ENCODE results near the gene CRMP1.

Gene CRMP1

DNA sequence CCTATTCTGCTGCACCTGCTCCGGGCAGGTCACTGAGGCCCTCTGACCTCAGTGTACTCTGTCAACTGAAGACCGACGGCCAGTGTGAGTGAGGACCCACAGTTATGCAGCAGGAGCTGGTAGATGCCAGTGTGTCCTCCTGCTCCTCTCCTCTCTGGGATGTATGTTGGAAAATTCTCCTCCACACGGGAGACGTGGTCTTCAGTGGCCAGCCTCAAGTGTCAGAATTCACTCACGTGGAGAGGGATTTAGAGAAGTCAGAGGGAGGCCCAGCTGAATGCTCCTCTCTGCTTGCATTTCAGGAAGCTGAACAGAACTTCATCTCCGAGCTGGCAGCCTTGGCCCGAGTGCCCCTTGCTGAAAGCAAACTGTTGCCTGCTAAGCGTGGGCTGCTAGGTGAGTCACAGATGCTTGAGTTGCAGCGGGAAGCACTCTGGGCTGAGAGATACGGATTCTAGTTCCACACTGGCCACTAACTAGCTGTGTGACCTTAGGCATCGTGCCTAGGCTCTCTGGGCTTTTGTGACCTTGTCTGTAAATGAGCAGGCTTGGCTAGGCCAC is 83.6 kb downstream of the CRMP1 start:
- no peaks in the 10 kb centered on the region for H3K79me2 ChIP-seq (ENCODE audit: control insufficient read depth, insufficient read depth, low read length, unreplicated experiment)
- H2AFZ ChIP-seq (ENCODE audit: low read length, unreplicated experiment) = no peak overlapping the region
- no peaks in the 10 kb centered on the region for H3K27me3 ChIP-seq (ENCODE audit: insufficient read depth, low read length)
- no peaks in the 10 kb centered on the region for H3K4me1 ChIP-seq (ENCODE audit: control insufficient read depth, insufficient read depth, low read length, unreplicated experiment)
- no peak overlapping the region for H3K4me3 ChIP-seq (ENCODE audit: low read depth, low read length)
- H3K27ac ChIP-seq (ENCODE audit: low read depth, low read length) = no peak overlapping the region
- H3K36me3 ChIP-seq (ENCODE audit: insufficient read depth, low read length) = peaks cover 43% of the 10 kb centered on the region; the same call in 1 of the 2 replicates

DNA sequence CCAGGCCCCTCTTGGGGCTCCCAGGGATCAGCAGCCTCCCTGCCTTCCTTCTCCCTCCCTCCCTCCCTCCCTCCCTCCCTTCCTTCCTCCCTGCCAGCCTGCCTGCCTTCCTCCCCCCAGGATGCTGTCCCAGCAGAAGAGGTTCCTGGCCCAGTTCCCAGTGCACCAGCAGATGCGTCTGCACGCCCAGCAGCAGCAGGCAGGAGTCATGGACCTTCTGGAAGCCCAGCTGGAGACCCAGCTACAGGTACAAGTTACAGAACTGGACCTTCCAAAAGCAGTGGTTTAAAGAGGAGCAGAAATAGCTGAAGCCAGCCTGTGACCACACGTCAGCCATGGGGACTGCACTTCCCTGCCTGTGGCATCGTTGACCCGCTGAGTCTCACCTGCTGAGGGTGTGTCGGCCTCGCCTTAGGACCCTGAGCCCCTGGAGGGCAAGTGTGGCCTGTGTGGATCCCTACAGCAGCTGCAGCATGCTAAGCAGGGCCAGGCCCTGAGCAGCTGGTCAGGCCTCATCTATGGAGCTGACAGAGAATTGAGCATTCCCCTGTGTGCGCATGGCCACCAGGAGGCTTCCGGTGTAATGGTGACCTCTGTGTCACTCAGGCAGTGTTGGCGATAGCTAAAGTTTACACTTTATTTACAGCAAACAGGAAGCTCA is 84.7 kb downstream of the CRMP1 start:
- Histone ChIP-seq H3K36me3 (ENCODE audit: insufficient read depth, low read length) (peaks cover 36% of the 10 kb centered on the region; the same call in 1 of the 2 replicates), H3K79me2 (ENCODE audit: control insufficient read depth, insufficient read depth, low read length, unreplicated experiment) (no peaks in the 10 kb centered on the region), H3K27ac (ENCODE audit: low read depth, low read length) (no peak overlapping the region), H3K4me3 (ENCODE audit: low read depth, low read length) (no peak overlapping the region), H3K27me3 (ENCODE audit: insufficient read depth, low read length) (no peaks in the 10 kb centered on the region), H3K4me1 (ENCODE audit: control insufficient read depth, insufficient read depth, low read length, unreplicated experiment) (no peaks in the 10 kb centered on the region), H2AFZ (ENCODE audit: low read length, unreplicated experiment) (no peak overlapping the region)

DNA sequence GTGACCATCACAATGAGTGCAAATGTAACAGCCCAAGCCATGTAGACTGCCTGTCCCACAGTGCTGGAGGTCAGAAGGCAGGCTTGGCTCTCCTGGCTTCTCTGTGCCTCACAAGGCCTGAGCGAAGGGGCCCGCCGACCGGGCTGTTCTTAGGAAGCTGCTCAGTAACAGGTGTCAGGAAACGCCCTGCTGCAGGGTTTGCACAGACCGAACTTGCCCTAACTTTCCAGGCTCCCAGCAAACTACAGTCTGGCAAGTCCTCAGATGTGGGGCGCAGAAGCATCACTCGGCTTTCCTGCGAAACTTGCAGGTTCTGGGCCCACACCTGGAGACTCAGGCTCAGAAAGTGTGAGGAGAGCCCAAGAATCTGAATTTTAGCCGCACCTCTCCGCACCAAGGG is 87.6 kb downstream of the CRMP1 start:
- no peak overlapping the region for H3K27ac ChIP-seq (ENCODE audit: low read depth, low read length)
- H3K4me3 ChIP-seq (ENCODE audit: low read depth, low read length) = no peak overlapping the region
- no peaks in the 10 kb centered on the region for H3K79me2 ChIP-seq (ENCODE audit: control insufficient read depth, insufficient read depth, low read length, unreplicated experiment)
- peaks cover 21% of the 10 kb centered on the region; the same call in 1 of the 2 replicates for H3K36me3 ChIP-seq (ENCODE audit: insufficient read depth, low read length)
- H2AFZ ChIP-seq (ENCODE audit: low read length, unreplicated experiment) = no peak overlapping the region
- H3K27me3 ChIP-seq (ENCODE audit: insufficient read depth, low read length) = no peaks in the 10 kb centered on the region
- no peaks in the 10 kb centered on the region for H3K4me1 ChIP-seq (ENCODE audit: control insufficient read depth, insufficient read depth, low read length, unreplicated experiment)

DNA sequence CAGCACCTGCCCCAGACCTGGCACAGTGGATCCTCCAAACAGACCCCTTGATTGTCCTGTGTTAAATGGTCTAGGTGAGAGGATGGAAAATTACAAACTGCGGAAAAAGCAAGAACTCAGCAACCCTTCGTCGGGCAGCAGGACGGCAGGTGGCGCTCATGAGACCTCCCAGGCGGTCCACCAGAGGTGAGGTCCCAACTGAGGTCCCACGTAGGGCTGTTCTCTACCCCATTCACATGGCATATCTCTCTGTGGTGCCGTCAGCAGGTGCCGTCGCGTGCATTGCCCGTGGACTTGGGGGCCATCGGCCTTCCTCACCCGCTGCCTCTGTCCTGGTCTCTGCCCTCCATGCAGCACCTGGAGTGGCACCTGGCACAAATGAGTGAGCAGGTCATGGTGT is 88.2 kb downstream of the CRMP1 start:
- no peak overlapping the region for H3K27ac ChIP-seq (ENCODE audit: low read depth, low read length)
- H3K27me3 ChIP-seq (ENCODE audit: insufficient read depth, low read length) = no peaks in the 10 kb centered on the region
- H3K4me3 ChIP-seq (ENCODE audit: low read depth, low read length) = no peak overlapping the region
- no peaks in the 10 kb centered on the region for H3K4me1 ChIP-seq (ENCODE audit: control insufficient read depth, insufficient read depth, low read length, unreplicated experiment)
- H2AFZ ChIP-seq (ENCODE audit: low read length, unreplicated experiment) = no peak overlapping the region
- H3K79me2 ChIP-seq (ENCODE audit: control insufficient read depth, insufficient read depth, low read length, unreplicated experiment) = no peaks in the 10 kb centered on the region
- peaks cover 16% of the 10 kb centered on the region; the same call in 1 of the 2 replicates for H3K36me3 ChIP-seq (ENCODE audit: insufficient read depth, low read length)

DNA sequence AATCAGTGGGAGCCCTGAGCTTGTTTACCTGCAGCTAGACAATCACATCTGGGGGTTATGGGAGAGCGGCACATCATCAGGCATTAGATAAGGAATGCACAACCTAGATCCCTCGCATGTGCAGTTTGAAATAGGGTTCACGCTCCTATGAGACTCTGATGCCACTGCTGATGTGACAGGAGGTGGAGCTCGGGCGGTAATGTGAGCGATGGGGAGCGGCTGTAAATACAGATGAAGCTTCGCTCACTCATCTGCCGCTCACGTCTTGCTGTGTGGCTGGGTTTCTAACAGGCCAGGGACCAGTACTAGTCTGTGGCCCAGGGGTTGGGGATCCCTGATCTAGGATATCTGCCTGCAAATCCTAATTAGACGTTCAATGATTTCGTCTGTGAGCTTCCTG is 90.3 kb downstream of the CRMP1 start:
- no peak overlapping the region for H3K27ac ChIP-seq (ENCODE audit: low read depth, low read length)
- peaks cover 5% of the 10 kb centered on the region for H3K36me3 ChIP-seq (ENCODE audit: insufficient read depth, low read length)
- H3K4me1 ChIP-seq (ENCODE audit: control insufficient read depth, insufficient read depth, low read length, unreplicated experiment) = no peaks in the 10 kb centered on the region
- H3K27me3 ChIP-seq (ENCODE audit: insufficient read depth, low read length) = no peaks in the 10 kb centered on the region
- no peak overlapping the region for H3K4me3 ChIP-seq (ENCODE audit: low read depth, low read length)
- no peaks in the 10 kb centered on the region for H3K79me2 ChIP-seq (ENCODE audit: control insufficient read depth, insufficient read depth, low read length, unreplicated experiment)
- H2AFZ ChIP-seq (ENCODE audit: low read length, unreplicated experiment) = no peak overlapping the region

DNA sequence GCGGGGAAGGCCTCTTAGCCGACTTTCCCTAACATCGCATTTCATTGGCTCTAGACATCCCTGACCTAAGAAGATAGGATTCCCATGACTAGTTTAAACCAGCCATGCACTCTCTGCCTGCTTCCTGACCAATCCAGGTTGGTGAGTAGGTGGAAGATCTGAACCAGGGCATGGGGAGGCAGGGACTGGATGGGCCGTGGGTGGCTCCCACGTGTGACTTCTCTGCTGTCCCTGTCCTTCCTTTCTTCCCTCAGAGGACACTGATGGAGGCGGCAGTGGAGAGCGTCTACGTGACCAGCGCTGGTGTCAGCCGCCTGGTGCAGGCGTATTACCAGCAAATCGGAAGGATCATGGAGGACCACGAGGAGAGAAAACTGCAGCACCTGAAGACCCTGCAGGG is 91.2 kb downstream of the CRMP1 start:
- no peak overlapping the region for H3K27ac ChIP-seq (ENCODE audit: low read depth, low read length)
- H3K27me3 ChIP-seq (ENCODE audit: insufficient read depth, low read length) = no peaks in the 10 kb centered on the region
- no peaks in the 10 kb centered on the region for H3K79me2 ChIP-seq (ENCODE audit: control insufficient read depth, insufficient read depth, low read length, unreplicated experiment)
- no peak overlapping the region for H2AFZ ChIP-seq (ENCODE audit: low read length, unreplicated experiment)
- H3K4me3 ChIP-seq (ENCODE audit: low read depth, low read length) = no peak overlapping the region
- no peaks in the 10 kb centered on the region for H3K4me1 ChIP-seq (ENCODE audit: control insufficient read depth, insufficient read depth, low read length, unreplicated experiment)
- H3K36me3 ChIP-seq (ENCODE audit: insufficient read depth, low read length) = peaks cover 9% of the 10 kb centered on the region

DNA sequence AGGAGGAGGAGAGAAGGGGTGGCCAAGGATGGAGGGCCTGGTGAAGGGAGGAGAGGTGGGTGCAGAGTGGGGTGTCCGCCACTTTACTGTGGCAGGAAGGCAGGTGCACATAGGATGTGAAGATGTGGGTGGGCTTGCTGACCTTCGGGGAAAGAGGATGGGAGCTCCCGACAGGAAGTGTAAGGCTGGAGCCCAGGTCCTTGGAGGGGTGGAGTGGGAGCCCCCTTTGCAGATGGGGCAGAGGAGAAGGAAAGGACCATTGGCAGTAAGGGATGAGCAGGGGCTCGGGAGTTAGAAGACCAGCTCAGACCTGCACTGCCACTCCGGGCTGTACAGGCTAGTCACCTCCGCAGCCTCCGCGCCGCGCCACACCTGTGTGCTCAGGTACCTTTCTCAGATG is 92.4 kb downstream of the CRMP1 start:
- no peaks in the 10 kb centered on the region for H3K4me1 ChIP-seq (ENCODE audit: control insufficient read depth, insufficient read depth, low read length, unreplicated experiment)
- no peaks in the 10 kb centered on the region for H3K27me3 ChIP-seq (ENCODE audit: insufficient read depth, low read length)
- H3K79me2 ChIP-seq (ENCODE audit: control insufficient read depth, insufficient read depth, low read length, unreplicated experiment) = no peaks in the 10 kb centered on the region
- H2AFZ ChIP-seq (ENCODE audit: low read length, unreplicated experiment) = no peak overlapping the region
- H3K27ac ChIP-seq (ENCODE audit: low read depth, low read length) = no peak overlapping the region
- no peak overlapping the region for H3K4me3 ChIP-seq (ENCODE audit: low read depth, low read length)
- H3K36me3 ChIP-seq (ENCODE audit: insufficient read depth, low read length) = peaks cover 16% of the 10 kb centered on the region

DNA sequence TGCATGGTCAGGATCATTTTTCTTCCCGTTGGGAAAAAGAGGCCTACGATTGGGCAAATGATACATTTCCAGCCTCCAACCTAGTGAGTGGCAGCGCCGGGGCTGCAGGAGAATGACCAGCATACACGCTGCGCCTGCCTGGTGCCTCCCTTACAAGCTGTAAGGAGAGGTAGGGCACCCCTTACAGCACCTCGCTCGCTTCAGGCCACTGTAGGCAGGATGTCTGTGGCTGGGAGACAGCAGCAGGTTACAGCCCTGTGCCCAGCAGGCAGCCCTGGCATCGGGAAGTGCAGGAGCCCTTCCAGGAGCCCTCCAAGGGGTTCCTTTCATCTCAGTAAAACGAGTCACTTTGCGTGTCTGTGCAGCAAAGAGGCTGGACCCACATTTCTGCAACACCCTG is 93.5 kb downstream of the CRMP1 start:
- H3K4me1 ChIP-seq (ENCODE audit: control insufficient read depth, insufficient read depth, low read length, unreplicated experiment) = no peaks in the 10 kb centered on the region
- H3K4me3 ChIP-seq (ENCODE audit: low read depth, low read length) = no peak overlapping the region
- H3K79me2 ChIP-seq (ENCODE audit: control insufficient read depth, insufficient read depth, low read length, unreplicated experiment) = no peaks in the 10 kb centered on the region
- no peaks in the 10 kb centered on the region for H3K27me3 ChIP-seq (ENCODE audit: insufficient read depth, low read length)
- H3K27ac ChIP-seq (ENCODE audit: low read depth, low read length) = no peak overlapping the region
- H3K36me3 ChIP-seq (ENCODE audit: insufficient read depth, low read length) = peaks cover 22% of the 10 kb centered on the region
- H2AFZ ChIP-seq (ENCODE audit: low read length, unreplicated experiment) = no peak overlapping the region

DNA sequence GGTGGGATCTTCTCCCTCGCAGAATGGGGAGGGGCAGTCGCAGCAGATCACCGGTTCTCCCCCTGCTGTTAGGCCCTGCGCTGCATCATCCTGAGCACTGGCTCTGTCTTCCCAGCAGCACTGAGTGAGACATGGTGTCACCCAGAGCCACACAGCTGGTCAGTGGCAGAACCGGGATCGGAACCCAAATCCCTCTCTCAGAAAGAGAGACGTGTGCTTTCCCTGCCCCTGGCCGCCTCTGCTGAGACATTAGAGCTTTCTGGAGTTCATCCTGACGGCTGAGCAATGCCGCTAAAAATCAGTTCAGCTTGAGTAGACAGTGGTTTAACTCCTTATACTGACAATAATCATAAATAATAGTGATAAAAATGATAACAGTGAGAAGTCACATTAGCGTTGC is 93.9 kb downstream of the CRMP1 start:
- H3K27ac ChIP-seq (ENCODE audit: low read depth, low read length) = no peak overlapping the region
- H3K79me2 ChIP-seq (ENCODE audit: control insufficient read depth, insufficient read depth, low read length, unreplicated experiment) = no peaks in the 10 kb centered on the region
- no peaks in the 10 kb centered on the region for H3K4me1 ChIP-seq (ENCODE audit: control insufficient read depth, insufficient read depth, low read length, unreplicated experiment)
- H3K36me3 ChIP-seq (ENCODE audit: insufficient read depth, low read length) = peaks cover 23% of the 10 kb centered on the region
- no peak overlapping the region for H3K4me3 ChIP-seq (ENCODE audit: low read depth, low read length)
- H3K27me3 ChIP-seq (ENCODE audit: insufficient read depth, low read length) = no peaks in the 10 kb centered on the region
- H2AFZ ChIP-seq (ENCODE audit: low read length, unreplicated experiment) = no peak overlapping the region

DNA sequence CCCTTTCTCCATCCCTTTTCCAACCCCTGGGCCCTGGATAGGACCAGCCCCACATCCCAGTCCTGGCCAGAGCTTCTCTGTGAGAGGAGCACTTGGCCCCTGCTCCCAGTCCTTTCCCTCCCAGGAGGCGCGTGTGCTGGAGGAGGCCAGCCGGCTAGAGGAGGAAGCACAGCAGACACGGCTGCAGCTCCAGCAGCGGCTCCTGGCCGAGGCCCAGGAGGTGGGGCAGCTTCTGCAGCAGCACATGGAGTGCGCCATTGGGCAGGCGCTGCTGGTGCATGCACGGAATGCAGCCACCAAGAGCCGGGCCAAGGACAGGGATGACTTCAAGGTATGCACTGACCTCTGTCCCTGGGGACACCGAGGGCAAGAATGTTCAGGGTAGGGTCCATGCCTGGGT is 94.4 kb downstream of the CRMP1 start:
- Histone ChIP-seq H3K79me2 (ENCODE audit: control insufficient read depth, insufficient read depth, low read length, unreplicated experiment) (no peaks in the 10 kb centered on the region), H3K36me3 (ENCODE audit: insufficient read depth, low read length) (peaks cover 28% of the 10 kb centered on the region)

DNA sequence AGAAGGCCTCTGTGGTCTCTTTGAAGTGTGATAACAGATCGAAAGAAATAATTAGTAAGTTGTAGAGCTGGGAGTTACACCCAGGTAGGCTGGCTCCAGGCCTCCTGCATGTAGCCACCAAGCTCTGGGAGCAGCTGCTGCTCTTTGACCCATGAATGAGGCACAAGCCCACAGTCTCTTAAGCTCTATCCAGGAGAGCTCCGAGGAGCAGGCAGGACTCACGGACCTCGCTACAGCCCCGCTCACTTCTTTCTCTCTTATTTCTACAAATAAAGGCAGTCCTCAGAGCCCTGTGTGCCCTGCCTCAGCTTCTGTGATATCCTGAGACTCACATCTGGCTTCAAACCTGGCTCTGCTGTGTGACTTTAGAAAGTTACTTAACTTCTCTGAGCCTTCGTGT is 95.0 kb downstream of the CRMP1 start:
- Histone ChIP-seq H3K79me2 (ENCODE audit: control insufficient read depth, insufficient read depth, low read length, unreplicated experiment) (no peaks in the 10 kb centered on the region), H3K36me3 (ENCODE audit: insufficient read depth, low read length) (peaks cover 29% of the 10 kb centered on the region), H3K4me3 (ENCODE audit: low read depth, low read length) (no peak overlapping the region), H3K27me3 (ENCODE audit: insufficient read depth, low read length) (no peaks in the 10 kb centered on the region), H3K27ac (ENCODE audit: low read depth, low read length) (no peak overlapping the region), H3K4me1 (ENCODE audit: control insufficient read depth, insufficient read depth, low read length, unreplicated experiment) (no peaks in the 10 kb centered on the region), H2AFZ (ENCODE audit: low read length, unreplicated experiment) (no peak overlapping the region)

More for the DNA sequence above, 94.4 kb downstream of the CRMP1 start:
- no peak overlapping the region for H3K4me3 ChIP-seq (ENCODE audit: low read depth, low read length)
- H3K27me3 ChIP-seq (ENCODE audit: insufficient read depth, low read length) = no peaks in the 10 kb centered on the region
- no peaks in the 10 kb centered on the region for H3K4me1 ChIP-seq (ENCODE audit: control insufficient read depth, insufficient read depth, low read length, unreplicated experiment)
- no peak overlapping the region for H2AFZ ChIP-seq (ENCODE audit: low read length, unreplicated experiment)
- no peak overlapping the region for H3K27ac ChIP-seq (ENCODE audit: low read depth, low read length)
